Astrocyte (in vitro differentiated cells and primary cell): ENCODE results near the gene NEK6.

Experiments used
- CTCF ChIP-seq: IDR thresholded peaks from 2 replicates; pipeline ENCODE4 v1.5.1; 2011; ENCODE audit warnings: low read depth, mild to moderate bottlenecking, inconsistent platforms, low read length, moderate library complexity; ENCODE audit not compliant: insufficient read depth
- EZH2 ChIP-seq: IDR thresholded peaks from 2 replicates; pipeline ENCODE4 v1.6.1; 2012; ENCODE audit warnings: mild to moderate bottlenecking, low read length, inconsistent platforms; ENCODE audit not compliant: insufficient read depth

GRCh38 chr9:124329206-124329792 lies 71.5 kb downstream of the NEK6 start:
- TF ChIP-seq CTCF (no peak), EZH2 (no peak)
